GM12874 (cell line): ENCODE measurements around the gene JAZF1.

ENCODE experiments used
- CTCF ChIP-seq: IDR thresholded peaks from 2 replicates; pipeline ENCODE4 v1.5.1; 2011; ENCODE audit warnings: low read depth, mild to moderate bottlenecking, control low read depth, low read length, moderate library complexity; ENCODE audit not compliant: insufficient read depth

The JAZF1 gene

GRCh38 chr7:28018020-28018419, 162.6 kb downstream of the JAZF1 start:
- TF ChIP-seq CTCF, result no peak

- TF ChIP-seq CTCF, result no peak
Observed at GRCh38 chr7:28017372-28017771, 163.2 kb downstream of the JAZF1 start.

GRCh38 chr7:28016297-28016696, 164.3 kb downstream of the JAZF1 start:
- TF ChIP-seq CTCF, result no peak

GRCh38 chr7:28015169-28015568, 165.4 kb downstream of the JAZF1 start:
- TF ChIP-seq CTCF, result no peak

- no peak for TF ChIP-seq CTCF
Observed at GRCh38 chr7:28013441-28013840, 167.2 kb downstream of the JAZF1 start.

GRCh38 chr7:28013019-28013418, 167.6 kb downstream of the JAZF1 start:
- no peak for TF ChIP-seq CTCF

GRCh38 chr7:28008911-28009310, 171.7 kb downstream of the JAZF1 start:
- TF ChIP-seq CTCF, result no peak

GRCh38 chr7:28008171-28008570, 172.4 kb downstream of the JAZF1 start:
- no peak for TF ChIP-seq CTCF
